Activated naive CD4-positive, alpha-beta T cell treated with Interleukin-2 at 50 U/mL for 16 hours (primary cell): ENCODE results near the gene ADGRA1.
"Not testable (repeated sequence)": the region's sequence is repeated elsewhere in the genome, so short reads cannot be mapped to it uniquely, and the experiment has no call there.

ENCODE experiments used
- DNase-seq: peaks from one replicate; pipeline ENCODE4 v3.0.0-alpha.2; 2020

ADGRA1 gene

DNA sequence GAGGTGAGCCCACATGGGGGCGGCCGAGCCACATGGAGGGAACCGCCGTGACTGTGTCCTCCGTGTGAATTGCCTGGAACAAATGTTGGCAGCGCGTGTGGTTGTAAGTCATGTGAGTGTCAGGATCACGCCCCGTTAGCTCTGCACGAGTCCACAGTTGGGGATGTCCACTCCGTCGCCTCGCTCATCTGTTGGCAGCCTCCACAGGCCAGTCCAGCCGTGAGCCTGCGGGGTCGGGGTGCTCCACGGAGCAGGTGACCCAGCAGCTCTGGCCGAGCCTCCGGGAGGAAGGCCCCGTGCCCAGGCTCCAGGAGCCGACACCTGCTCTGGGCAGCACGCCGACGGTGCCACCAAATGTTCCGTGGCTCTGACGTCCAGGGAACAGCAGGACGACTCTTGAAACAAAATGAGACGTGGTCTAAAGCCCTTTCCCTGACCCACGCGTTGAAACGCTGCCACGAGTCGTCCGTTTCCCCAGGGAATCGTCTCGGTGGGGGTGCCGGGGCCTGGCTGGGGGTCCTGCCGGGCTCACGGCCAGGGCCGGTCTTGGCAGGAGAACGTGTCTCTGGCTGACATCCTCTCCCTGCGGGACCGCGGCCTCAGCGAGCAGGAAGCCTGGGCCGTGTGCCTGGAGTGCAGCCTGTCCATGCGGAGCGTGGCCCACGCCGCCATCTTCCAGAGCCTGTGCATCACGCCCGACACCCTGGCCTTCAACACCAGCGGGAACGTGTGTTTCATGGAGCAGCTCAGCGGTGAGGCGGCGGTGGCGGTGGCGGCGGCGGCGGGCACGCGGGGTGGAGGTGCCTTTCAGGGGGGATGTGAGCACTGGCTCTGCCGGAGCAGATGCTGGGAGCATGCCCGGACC lies 79.3 kb downstream of the ADGRA1 start:
- no peak for DNase-seq

DNA sequence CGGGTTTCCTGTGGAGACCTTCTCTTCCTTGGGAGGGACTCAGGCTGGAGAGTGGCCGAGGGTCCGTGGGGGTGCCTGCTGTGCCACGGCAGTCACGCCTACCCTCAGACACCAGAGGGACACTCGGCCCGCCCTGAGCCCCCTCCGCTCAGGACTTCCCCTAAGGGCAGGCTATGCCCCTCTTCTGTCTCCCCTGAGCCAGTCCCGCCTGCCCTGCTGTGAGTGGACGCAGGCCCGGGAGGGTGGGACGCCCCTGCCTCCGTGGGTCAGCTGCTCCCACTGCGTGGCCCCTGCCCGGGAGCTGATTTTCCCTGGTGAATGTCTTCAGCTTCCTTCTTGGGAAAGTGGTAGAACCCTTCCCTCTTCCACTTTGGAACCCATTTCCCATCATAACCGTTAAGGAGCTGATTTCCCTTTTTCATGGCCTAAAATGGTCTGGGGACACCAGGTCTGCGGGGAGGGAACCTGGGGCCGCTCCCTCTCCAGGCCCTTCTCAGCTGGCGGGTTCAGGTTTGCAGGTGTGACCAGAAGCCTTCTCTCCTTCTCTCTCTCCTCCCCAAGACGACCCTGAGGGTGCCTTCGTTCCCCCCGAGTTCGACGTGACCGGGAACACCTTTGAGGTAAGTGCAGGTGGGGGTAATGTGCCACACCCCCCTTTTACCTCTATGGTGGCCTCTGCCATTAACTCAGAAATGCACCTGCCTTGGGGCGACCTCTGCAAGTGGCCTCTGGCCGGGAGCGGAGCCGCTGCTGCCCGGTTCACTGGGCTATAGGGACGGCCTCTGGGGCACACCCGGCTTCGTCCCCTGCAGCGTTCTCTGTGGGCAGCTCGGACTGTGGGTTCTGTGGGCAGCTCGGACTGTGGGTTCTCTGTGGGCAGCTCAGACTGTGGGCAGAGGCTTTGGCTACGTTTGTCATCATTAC lies 80.2 kb downstream of the ADGRA1 start:
- no peak for DNase-seq

- no peak for DNase-seq
Observed at GRCh38 chr10:133168617-133169031, 80.9 kb downstream of the ADGRA1 start.

- DNase-seq: no peak
Observed at GRCh38 chr10:133169173-133169947, 81.6 kb downstream of the ADGRA1 start.

GRCh38 chr10:133170092-133170491 lies 82.4 kb downstream of the ADGRA1 start:
- DNase-seq: no peak

GRCh38 chr10:133173860-133174640 lies 86.3 kb downstream of the ADGRA1 start:
- DNase-seq: no peak

GRCh38 chr10:133174689-133175263 lies 87.1 kb downstream of the ADGRA1 start:
- no peak for DNase-seq

- not testable (repeated sequence) for DNase-seq
Observed at GRCh38 chr10:133175624-133176023, 87.9 kb downstream of the ADGRA1 start.

GRCh38 chr10:133176546-133176945 lies 88.8 kb downstream of the ADGRA1 start:
- no peak for DNase-seq

- no peak for DNase-seq
Observed at GRCh38 chr10:133177380-133178157, 89.8 kb downstream of the ADGRA1 start.

- no peak for DNase-seq
Observed at GRCh38 chr10:133178357-133179127, 90.8 kb downstream of the ADGRA1 start.

DNA sequence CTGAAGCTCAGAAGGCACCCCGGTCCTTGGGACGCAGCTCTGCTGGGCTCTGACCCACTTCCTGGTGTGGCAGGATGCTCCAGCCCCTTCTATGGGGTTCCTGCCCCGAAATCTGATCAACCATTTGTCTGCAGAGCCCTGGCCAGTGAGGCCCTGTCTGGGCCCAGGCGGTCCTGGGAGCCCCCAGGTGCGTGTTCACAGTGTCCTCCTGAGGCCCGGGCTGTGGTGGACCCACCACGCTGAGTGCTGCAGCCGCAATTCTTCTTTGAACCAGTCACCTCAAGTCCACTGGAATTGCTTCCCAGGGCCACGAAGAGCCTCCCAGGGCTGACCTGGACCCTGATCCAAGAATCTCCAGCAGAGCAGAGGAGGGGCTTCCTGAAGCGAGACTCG lies 91.4 kb downstream of the ADGRA1 start:
- no peak for DNase-seq

GRCh38 chr10:133179651-133180050 lies 91.9 kb downstream of the ADGRA1 start:
- DNase-seq: no peak

DNA sequence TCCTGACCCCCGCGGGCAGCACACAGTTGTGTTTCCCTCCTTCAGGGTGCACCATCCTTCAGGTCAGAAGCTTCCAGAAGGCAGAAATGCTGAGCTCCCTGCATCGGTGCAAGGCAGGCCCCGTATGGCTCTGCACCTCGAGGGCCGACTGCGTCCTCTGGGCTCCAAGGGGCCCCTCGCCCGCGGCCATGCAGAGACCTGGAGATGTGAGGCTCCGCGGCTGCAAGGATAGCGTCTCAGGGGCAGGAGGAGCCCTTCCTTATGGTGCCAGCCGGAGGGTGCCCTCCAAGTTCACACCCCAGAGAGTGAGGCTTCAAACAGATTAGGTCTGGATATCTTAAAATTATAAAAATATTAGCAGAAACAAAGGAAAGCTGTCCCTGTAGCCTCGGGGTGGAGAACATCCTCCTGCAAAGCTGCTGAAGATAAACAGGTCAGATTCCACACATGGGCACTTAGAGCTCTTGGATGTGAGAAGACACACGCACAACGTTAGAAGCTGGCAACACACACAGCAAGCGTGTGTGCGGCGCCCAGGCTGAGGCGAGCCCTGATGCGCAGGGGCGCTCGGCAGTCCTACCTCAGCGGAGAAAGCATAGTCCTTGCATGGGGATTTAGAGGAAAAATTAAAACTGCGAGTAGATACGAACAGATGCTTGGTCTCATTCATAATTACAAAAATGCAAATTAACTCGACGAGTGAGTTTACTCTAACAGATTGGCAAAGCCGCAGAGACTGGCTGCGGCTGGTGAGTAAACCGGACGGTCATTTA lies 92.7 kb downstream of the ADGRA1 start:
- DNase-seq: no peak

- no peak for DNase-seq
Observed at GRCh38 chr10:133180965-133181639, 93.4 kb downstream of the ADGRA1 start.
